HG02973 (cell line): ENCODE measurements around the gene LY9.

Experiments used
- ATAC-seq: cut with Tn5 transposase; IDR thresholded peaks from one replicate; pipeline ENCODE4 v1.9.1; 2021; ENCODE audit warnings: moderate library complexity; ENCODE audit not compliant: unreplicated experiment

The LY9 gene, protein sequence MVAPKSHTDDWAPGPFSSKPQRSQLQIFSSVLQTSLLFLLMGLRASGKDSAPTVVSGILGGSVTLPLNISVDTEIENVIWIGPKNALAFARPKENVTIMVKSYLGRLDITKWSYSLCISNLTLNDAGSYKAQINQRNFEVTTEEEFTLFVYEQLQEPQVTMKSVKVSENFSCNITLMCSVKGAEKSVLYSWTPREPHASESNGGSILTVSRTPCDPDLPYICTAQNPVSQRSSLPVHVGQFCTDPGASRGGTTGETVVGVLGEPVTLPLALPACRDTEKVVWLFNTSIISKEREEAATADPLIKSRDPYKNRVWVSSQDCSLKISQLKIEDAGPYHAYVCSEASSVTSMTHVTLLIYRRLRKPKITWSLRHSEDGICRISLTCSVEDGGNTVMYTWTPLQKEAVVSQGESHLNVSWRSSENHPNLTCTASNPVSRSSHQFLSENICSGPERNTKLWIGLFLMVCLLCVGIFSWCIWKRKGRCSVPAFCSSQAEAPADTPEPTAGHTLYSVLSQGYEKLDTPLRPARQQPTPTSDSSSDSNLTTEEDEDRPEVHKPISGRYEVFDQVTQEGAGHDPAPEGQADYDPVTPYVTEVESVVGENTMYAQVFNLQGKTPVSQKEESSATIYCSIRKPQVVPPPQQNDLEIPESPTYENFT

DNA sequence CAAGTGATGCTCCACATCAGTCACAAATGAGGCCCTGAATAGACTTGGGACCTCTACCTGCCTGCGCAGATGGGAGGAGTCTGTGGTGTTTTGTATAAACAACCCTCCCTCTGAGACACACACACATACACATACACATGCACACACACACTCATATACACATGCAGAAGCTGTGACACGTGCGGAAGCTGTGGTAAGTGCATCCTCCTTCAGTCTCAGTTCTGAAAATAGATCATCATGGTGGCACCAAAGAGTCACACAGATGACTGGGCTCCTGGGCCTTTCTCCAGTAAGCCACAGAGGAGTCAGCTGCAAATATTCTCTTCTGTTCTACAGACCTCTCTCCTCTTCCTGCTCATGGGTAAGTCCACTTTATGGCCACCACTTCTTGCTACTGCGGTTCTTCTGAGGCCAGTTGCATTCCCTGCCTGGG, at the start of gene LY9:
TSS of gene LY9 (plus strand) at position 224 of the 433 bp plus-strand sequence. CDS start at position 238, 14 bp downstream.
- peak; percentile 72 for ATAC-seq

DNA sequence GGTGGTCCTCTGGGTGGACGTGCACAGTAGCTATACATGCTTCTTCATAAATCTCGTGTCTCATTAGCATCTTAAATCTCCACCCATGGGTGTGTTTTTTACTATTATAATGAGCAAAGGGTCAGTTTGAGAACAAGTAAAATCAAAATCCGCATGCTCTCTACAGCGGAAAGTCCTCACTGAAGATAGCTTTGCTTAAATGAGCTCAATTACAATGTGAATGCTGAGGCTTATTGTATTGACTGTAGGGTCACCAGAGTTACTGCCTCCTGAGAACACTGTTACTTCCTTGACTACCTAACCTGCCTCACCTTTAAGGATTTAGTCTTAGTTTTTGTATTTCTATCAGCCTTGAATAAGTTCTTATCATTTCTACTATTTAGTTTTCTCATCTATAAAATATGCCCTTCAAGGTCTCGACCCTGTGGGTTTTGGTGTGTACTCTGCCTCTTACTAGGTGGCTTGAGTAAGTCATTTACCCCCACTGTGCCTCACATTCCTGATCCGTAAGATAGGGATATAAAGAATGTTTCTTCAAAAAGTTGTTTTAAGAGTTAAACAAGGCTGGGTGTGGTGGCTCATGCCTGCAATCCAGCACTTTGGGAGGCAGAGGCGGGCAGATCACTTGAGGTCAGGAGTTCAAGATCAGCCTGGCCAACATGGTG, 49.0 kb upstream of the LY9 start:
- ATAC-seq: no peak

DNA sequence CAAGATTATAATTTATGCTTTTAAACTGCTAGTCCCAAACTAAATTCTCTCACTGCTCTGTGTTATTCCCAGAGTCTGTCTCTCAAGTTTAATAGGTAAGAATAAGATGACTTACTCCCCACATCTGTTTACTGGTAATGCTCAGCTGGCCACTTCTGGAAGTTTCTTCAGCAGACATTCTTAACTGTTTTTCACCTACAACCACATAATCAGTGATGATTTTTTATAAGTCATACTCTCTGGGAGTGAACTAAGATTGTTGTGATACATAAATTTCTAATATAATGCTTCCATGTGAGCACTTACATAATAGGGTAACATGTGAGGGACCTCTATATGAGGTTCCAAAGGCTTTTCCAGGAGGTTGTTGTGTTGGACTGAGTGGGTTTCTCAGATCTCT, 48.3 kb upstream of the LY9 start:
- no peak for ATAC-seq

GRCh38 chr1:160748181-160748877, 47.6 kb upstream of the LY9 start:
- ATAC-seq: no peak

GRCh38 chr1:160748878-160749269, 47.1 kb upstream of the LY9 start:
- ATAC-seq: no peak

GRCh38 chr1:160750608-160751007, 45.4 kb upstream of the LY9 start:
- ATAC-seq: no peak

DNA sequence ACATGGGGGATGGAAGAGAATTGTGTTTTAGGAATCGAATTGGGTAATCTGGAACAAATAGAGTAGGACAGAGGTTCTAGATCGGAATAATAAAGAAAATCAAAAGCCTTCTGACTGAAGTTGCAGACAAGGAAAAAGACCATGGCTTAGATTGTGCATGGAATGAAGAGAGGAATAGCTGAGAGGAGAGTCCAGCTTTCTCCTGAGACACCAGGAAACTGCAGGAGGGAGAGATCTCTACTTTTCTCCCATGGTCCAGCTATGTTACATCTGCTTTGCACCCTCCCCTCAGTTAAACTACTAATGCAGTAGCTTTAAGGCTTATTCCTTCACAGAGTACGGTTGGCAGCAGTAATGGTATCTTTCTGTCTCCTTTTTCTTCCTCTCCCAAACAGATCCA, 43.6 kb upstream of the LY9 start:
- no peak for ATAC-seq

DNA sequence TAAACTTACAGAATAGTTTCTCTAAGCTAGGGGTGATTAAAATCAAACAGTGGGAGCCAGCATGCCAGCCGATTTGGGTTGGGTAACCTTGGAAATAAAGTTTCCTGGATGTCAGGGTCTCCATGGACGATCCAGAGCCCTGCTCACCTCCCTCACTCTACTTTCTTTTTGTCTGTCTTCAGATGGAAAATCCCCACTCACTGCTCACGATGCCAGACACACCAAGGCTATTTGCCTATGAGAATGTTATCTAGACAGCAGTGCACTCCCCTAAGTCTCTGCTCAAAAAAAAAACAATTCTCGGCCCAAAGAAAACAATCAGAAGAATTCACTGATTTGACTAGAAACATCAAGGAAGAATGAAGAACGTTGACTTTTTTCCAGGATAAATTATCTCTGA, 43.0 kb upstream of the LY9 start:
- ATAC-seq: no peak

DNA sequence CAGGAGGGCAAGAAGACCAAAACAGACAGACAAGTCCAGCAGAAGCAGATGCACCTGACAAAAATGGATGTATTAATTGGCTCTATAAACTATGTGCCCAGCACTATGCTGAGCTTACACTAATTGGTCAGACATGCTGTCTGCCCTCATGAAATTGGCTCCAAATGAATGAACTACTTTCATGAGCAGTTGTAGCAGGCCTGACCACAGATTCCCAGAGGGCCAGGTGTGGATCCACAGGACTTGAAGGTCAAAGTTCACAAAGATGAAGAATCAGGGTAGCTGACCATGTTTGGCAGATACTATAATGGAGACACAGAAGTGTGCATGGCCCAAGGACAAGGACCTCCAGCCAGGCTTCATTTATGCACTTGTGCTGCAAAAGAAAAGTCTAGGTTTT, 42.4 kb upstream of the LY9 start:
- ATAC-seq: no peak

- ATAC-seq: no peak
Observed at GRCh38 chr1:160755461-160755860, 40.5 kb upstream of the LY9 start.

DNA sequence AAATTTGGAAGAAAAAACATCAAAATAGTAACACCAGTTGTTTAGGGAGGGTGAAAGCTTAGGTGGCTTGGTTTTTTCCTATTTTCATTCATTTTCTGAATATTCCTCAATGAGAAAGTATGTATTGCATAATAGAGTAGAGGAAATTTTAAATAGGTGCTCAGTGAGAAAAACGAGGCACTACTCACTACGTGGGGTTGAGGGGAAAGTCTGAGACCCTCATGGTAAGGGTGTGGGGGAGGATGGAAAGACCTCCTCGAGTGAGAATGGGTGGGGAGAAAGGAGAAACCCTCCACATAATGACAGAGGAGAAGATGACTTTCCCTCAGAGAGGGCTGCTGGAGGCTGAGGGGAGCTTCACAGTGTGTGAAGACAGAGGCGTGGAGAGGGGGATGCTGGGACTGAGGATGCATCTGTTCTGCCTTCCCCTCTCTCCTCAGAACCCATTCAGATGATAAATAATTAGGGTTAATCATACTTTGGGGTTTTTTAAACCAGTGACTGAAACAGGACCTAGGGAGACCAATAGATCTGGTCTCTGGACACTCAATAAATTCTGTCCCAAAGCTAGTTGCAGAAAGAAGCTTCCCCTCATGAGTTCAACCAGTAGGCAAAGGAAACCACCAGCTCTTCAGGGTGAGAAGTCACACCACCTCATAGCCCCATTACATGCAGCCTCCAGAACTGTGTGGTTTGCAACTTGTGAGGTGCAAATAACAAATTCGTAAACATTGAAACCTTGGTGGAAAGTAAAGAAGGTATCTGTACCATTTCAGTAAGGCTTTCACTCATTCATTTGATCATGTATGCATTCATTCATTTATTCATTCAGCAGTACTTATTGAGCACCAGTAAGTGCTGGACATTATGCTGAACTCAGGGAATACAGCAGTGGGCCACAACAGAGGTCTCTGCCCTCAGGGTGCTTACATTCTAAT, 39.8 kb upstream of the LY9 start:
- no peak for ATAC-seq

DNA sequence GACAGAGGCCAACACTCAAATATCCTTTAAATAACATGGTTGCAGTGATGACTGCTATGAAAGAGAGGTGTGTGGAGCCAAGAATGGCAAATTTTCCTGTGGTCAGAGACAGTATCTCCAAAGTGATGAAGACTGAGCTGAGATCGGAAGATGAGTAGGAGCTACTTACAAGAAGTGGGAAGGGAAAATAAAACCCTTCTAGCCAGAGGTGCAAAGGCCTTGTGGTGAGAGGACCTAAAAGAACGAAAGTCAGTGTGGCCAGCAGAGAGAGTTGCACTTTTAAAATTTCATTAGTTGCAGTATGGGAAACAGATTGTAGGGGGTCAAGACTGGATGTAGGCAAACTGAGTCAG, 39.1 kb upstream of the LY9 start:
- no peak for ATAC-seq

DNA sequence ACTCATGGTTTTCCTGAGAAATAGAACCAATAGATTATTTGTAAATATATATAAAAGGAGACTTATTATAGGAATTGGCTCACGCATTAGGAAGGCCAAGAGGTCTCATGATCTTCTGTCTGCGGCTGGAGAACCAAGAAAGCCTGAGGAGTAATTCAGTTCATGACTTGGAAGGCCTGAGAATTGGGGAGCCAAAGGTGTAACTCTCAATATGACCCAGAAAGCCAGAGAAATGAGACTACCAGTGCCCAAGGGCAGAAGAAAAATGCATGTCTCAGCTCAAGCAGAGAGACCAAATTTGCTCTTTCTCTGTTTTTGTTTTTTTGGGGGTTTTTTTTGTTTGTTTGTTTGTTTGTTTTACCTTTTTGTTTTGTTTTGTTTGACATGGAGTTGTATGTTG, 37.5 kb upstream of the LY9 start:
- no peak for ATAC-seq

GRCh38 chr1:160759740-160760139, 36.2 kb upstream of the LY9 start:
- ATAC-seq: no peak

DNA sequence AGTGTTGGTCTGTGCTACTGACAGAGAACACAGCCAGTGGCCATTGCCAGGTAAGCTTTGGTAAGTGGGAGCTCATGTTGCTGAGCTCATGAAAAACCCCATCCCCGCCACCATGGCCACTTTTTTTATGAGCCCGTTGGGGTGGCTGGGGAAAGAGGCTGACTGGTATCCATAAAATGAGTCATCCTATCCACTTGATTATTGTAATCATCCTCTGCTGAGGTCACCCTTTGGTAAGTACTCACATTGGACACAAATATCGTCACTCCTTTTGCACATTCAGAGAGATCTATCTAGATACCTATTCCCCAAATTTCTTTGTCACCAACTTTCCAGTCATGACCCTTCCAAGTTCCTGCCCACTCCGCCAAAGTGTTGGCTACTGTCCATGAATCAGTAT, 34.9 kb upstream of the LY9 start:
- no peak for ATAC-seq

- no peak for ATAC-seq
Observed at GRCh38 chr1:160761886-160762285, 34.1 kb upstream of the LY9 start.

- no peak for ATAC-seq
Observed at GRCh38 chr1:160763993-160764392, 32.0 kb upstream of the LY9 start.

DNA sequence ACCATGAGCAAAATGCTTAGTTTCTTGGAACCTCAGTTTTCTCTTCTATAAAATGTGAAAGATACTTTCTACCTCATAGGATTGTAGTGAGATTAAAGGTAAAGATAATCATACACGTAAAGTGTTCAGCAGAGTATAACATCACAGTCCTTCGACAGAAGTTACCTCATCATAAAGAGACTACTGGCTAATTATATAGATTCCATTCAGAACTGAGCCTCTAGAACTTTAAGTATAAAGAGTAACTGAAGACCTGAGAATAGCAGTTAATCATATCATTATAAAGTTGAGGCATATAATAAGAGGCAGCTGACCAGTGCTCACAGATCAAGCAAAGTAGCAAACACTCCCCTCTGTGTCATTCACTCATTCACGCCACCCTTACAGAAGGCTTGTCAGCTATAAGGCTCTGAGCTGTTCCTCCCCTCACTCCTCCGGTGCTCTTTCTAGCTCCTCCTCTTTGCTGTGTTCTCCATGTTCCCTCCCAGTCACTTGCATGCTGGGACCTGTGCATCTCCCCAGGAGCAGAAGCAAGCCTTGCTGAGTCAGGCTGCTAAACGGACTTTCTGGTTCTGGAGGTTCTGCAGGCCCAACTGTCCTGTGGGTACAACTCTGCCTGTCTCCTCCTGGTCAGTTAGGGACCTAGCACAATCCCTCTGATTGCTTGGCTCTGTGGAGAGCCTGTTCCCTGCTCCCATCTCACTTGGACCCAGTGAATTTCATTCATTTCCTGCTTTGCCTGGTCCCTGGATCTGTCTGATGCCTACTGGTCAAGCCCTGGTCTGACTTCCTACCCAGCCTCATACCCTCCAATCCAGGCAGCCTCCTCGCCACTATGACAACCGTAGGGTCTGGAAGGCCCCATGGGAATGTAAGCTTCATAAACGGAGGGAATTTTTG, 28.3 kb upstream of the LY9 start:
- peak; percentile 27 for ATAC-seq

DNA sequence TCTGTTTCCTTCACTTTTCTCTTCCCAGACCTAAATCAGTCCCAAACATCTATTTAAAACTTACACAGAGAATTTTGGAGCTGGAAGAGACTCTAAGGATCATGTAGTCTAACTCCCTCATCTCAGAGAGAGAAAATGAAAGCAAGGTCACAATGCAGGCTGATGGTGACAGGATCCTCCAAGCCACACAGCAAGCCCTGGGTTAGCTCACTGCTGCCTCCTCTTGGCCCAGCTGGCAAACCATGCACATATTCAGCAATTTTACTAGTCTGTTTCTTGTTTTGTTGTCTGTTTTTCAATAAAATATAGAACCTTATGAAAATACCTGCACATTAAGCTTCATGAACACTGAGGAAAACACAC, 27.7 kb upstream of the LY9 start:
- ATAC-seq: peak; percentile 69
